Loucy (cell line): ENCODE measurements around the gene SLC27A3.

Source experiments
- H2AFZ ChIP-seq: fragments of 200-600 bp; sonication (generic); 2 replicates; pipeline ENCODE4 v1.6.0; 2016; ENCODE audit warnings: antibody characterized with exemption, mild to moderate bottlenecking, low read length, moderate library complexity
- H3F3A ChIP-seq: fragments of 200-600 bp; 2 replicates; pipeline ENCODE4 v1.6.0; 2016; ENCODE audit warnings: antibody characterized with exemption, low read depth, mild to moderate bottlenecking
- H3K27me3 ChIP-seq: fragments of 200-600 bp; sonication (generic); 2 replicates; pipeline ENCODE4 v1.6.1; 2014; ENCODE audit warnings: low read length, mild to moderate bottlenecking; ENCODE audit not compliant: insufficient read depth, poor library complexity, severe bottlenecking
- H3K36me3 ChIP-seq: fragments of 200-600 bp; sonication (generic); 2 replicates; pipeline ENCODE4 v1.6.1; 2016; ENCODE audit warnings: low read length; ENCODE audit not compliant: insufficient read depth
- H3K4me1 ChIP-seq: fragments of 200-600 bp; sonication (generic); 2 replicates; pipeline ENCODE4 v1.5.1; 2014; ENCODE audit warnings: low read length, mild to moderate bottlenecking; ENCODE audit not compliant: insufficient read depth, poor library complexity, severe bottlenecking
- H3K4me2 ChIP-seq: fragments of 200-600 bp; sonication (generic); 2 replicates; pipeline ENCODE4 v1.6.0; 2014; ENCODE audit warnings: antibody characterized with exemption, low read length, low read depth, mild to moderate bottlenecking; ENCODE audit not compliant: poor library complexity, severe bottlenecking
- H3K4me3 ChIP-seq: fragments of 200-600 bp; sonication (generic); 2 replicates; pipeline ENCODE4 v1.5.1; 2014; ENCODE audit warnings: low read length, mild to moderate bottlenecking, mixed read lengths; ENCODE audit not compliant: poor library complexity, severe bottlenecking
- H3K79me2 ChIP-seq: fragments of 200-600 bp; sonication (generic); 2 replicates; pipeline ENCODE4 v1.6.1; 2014; ENCODE audit warnings: low read length; ENCODE audit not compliant: insufficient read depth
- H3K9ac ChIP-seq: fragments of 200-600 bp; sonication (generic); 2 replicates; pipeline ENCODE4 v1.6.0; 2014; ENCODE audit warnings: mild to moderate bottlenecking, low read depth, low read length, moderate library complexity; ENCODE audit not compliant: poor library complexity, severe bottlenecking
- H3K9me2 ChIP-seq: fragments of 200-600 bp; sonication (generic); replicated peaks from 2 replicates; pipeline ENCODE4 v1.6.1; 2016; ENCODE audit warnings: low read depth, low read length, mixed read lengths
- H3K9me3 ChIP-seq: fragments of 200-600 bp; sonication (generic); 2 replicates; pipeline ENCODE4 v1.6.1; 2014; ENCODE audit warnings: mild to moderate bottlenecking, antibody characterized with exemption, low read length, low read depth; ENCODE audit not compliant: insufficient read depth
- H4K20me1 ChIP-seq: fragments of 200-600 bp; sonication (generic); 2 replicates; pipeline ENCODE4 v1.6.0; 2014; ENCODE audit warnings: antibody characterized with exemption, low read length, mild to moderate bottlenecking; ENCODE audit not compliant: insufficient read depth, poor library complexity, severe bottlenecking
- CTCF ChIP-seq: fragments of 200-600 bp; sonication (generic); conservative IDR thresholded peaks from 2 replicates; pipeline ENCODE4 v1.5.1; 2014; ENCODE audit warnings: mild to moderate bottlenecking, antibody characterized with exemption, low read length
- EZH2phosphoT487 ChIP-seq: fragments of 200-600 bp; IDR thresholded peaks from 2 replicates; pipeline ENCODE4 v1.6.1; 2018; ENCODE audit warnings: antibody characterized with exemption, mild to moderate bottlenecking, moderate library complexity, borderline replicate concordance

Gene SLC27A3

GRCh38 chr1:153799566-153800465, 24.6 kb downstream of the SLC27A3 start:
- Histone ChIP-seq H3K9ac (no peak overlapping the region), H4K20me1 (no peaks in the 10 kb centered on the region), H2AFZ (no peak overlapping the region), H3K9me2 (no peaks in the 10 kb centered on the region), H3K36me3 (no peaks in the 10 kb centered on the region; the same call in 1 of the 2 replicates), H3K27me3 (no peaks in the 10 kb centered on the region), H3K79me2 (no peaks in the 10 kb centered on the region), H3K4me3 (no peak overlapping the region), H3F3A (no peaks in the 10 kb centered on the region), H3K9me3 (no peaks in the 10 kb centered on the region), H3K4me1 (no peaks in the 10 kb centered on the region), H3K4me2 (no peak overlapping the region)
- no peak for TF ChIP-seq CTCF
- TF ChIP-seq EZH2phosphoT487: no peak

GRCh38 chr1:153800516-153800915, 25.3 kb downstream of the SLC27A3 start:
- TF ChIP-seq CTCF (no peak), EZH2phosphoT487 (no peak)
- Histone ChIP-seq H3K9me3 (no peaks in the 10 kb centered on the region), H3K9ac (no peak overlapping the region), H3K36me3 (no peaks in the 10 kb centered on the region; the same call in 1 of the 2 replicates), H3K4me2 (no peak overlapping the region), H3K4me3 (no peak overlapping the region), H4K20me1 (no peaks in the 10 kb centered on the region), H3K4me1 (no peaks in the 10 kb centered on the region), H3K79me2 (no peaks in the 10 kb centered on the region), H3K9me2 (no peaks in the 10 kb centered on the region), H3K27me3 (no peaks in the 10 kb centered on the region), H2AFZ (no peak overlapping the region), H3F3A (no peaks in the 10 kb centered on the region)

DNA sequence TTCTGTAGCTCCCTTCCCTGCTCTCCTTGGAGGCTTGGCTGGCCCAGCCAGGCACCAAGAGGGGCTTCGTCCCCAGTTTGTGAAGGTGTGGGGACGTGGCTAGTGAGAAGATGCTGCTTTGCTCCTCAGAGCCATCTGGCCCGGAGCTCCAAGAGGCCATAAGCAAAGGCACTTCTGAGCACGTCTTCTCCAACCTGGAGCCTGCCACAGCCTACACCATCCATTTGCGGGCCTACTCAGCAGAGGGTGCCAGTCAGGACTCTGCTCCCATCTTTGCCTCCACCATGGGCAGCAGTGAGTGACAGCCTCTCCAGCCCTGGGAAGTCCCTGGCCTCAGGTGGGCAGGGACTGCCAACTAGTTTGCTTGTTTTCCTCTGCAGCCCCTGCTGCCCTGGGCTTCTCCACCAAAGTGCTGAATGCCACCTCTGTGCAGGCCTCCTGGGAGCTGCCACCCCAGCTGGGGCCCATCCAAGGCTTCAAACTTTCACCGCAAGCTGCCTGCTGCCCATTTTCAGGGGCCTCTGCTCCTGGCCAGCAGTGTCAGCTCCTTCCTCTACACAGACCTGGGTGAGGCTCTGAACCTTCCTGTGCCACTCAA, 25.9 kb downstream of the SLC27A3 start:
- Histone ChIP-seq H3K9ac (no peak overlapping the region), H3K4me1 (no peaks in the 10 kb centered on the region), H3K27me3 (no peaks in the 10 kb centered on the region), H3K9me2 (no peaks in the 10 kb centered on the region), H3K4me2 (no peak overlapping the region), H2AFZ (no peak overlapping the region), H3K4me3 (no peak overlapping the region), H3K79me2 (no peaks in the 10 kb centered on the region), H3K36me3 (no peaks in the 10 kb centered on the region; the same call in 1 of the 2 replicates), H3F3A (no peaks in the 10 kb centered on the region), H4K20me1 (no peaks in the 10 kb centered on the region), H3K9me3 (no peaks in the 10 kb centered on the region)
- no peak for TF ChIP-seq EZH2phosphoT487
- no peak for TF ChIP-seq CTCF
